Measurements from ENCODE around the gene B4GALNT3.

The B4GALNT3 gene

GRCh38 chr12:541676-542324 lies 82.1 kb downstream of the B4GALNT3 start:
- DNase-seq = no peak

GRCh38 chr12:542395-543113 lies 82.8 kb downstream of the B4GALNT3 start:
- no peak for DNase-seq

- DNase-seq = no peak
Measured at GRCh38 chr12:543114-543451, 83.3 kb downstream of the B4GALNT3 start.

- no peak for DNase-seq
Measured at GRCh38 chr12:544142-544541, 84.4 kb downstream of the B4GALNT3 start.

- no peak for DNase-seq
Measured at GRCh38 chr12:544941-545635, 85.3 kb downstream of the B4GALNT3 start.

- DNase-seq = no peak
Measured at GRCh38 chr12:545835-546234, 86.1 kb downstream of the B4GALNT3 start.

GRCh38 chr12:546265-546919 lies 86.7 kb downstream of the B4GALNT3 start:
- DNase-seq = no peak

- no peak for DNase-seq
Measured at GRCh38 chr12:546920-547845, 87.4 kb downstream of the B4GALNT3 start.

- DNase-seq = no peak
Measured at GRCh38 chr12:547883-548470, 88.2 kb downstream of the B4GALNT3 start.

GRCh38 chr12:549476-550082 lies 89.8 kb downstream of the B4GALNT3 start:
- no peak for DNase-seq

GRCh38 chr12:550473-551260 lies 90.9 kb downstream of the B4GALNT3 start:
- no peak for DNase-seq

GRCh38 chr12:552466-552865 lies 92.7 kb downstream of the B4GALNT3 start:
- no peak for DNase-seq

GRCh38 chr12:553216-554000 lies 93.7 kb downstream of the B4GALNT3 start:
- no peak for DNase-seq

- no peak for DNase-seq
Measured at GRCh38 chr12:554001-554285, 94.2 kb downstream of the B4GALNT3 start.

GRCh38 chr12:556498-556897 lies 96.8 kb downstream of the B4GALNT3 start:
- DNase-seq = no peak

- no peak for DNase-seq
Measured at GRCh38 chr12:558580-558979, 98.8 kb downstream of the B4GALNT3 start.

GRCh38 chr12:559208-559905 lies 99.6 kb downstream of the B4GALNT3 start:
- no peak for DNase-seq

GRCh38 chr12:559906-560455 lies 100.2 kb downstream of the B4GALNT3 start:
- DNase-seq = no peak

GRCh38 chr12:560691-561390 lies 101.1 kb downstream of the B4GALNT3 start:
- no peak for DNase-seq
